Adrenal gland (tissue), 5 donors: ENCODE results near the gene GLIPR1L1.

Experiments used
- CTCF ChIP-seq, 6 experiments: fragments of 450-650 bp in 4 of 6; fragments of 200-600 bp in 2 of 6; sonication (generic) in 1 of 6; IDR thresholded peaks; 1 replicate in 5 of 6; 2 replicates in 1 of 6; pipeline versions ENCODE4 v1.5.1 to v1.8.0; 2016 to 2021; ENCODE audit warnings: antibody characterized with exemption in 6 of 6, mild to moderate bottlenecking in 2 of 6, moderate library complexity in 1 of 6
- POLR2A ChIP-seq, 2 donors: fragments of 450-650 bp; IDR thresholded peaks; one replicate each; pipeline ENCODE4 v1.6.1; 2017; ENCODE audit warnings: antibody characterized with exemption in 2 of 2, mild to moderate bottlenecking in 2 of 2, moderate library complexity in 1 of 2
- donor health status: DM: no; HTN: no; CAD: no.

DNA sequence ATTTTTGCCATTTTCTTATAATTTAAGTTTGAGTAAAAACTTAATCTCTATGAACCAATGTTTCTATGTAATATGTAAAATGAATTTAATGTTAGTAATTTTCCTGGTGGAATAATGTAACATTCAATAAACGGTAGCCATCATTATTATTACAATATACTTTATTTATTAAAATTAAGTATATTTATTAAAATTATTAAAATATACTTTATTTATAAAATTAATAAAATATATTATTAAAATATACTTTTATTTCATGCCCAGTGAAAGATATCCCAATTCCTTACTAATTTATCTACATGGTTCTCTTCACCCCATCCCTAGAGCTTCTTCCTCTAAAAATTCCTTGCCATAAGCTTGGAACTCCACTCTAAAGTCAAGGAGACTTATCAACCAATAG, 6.8 kb upstream of the GLIPR1L1 start:
- no peak for TF ChIP-seq CTCF (IDR thresholded peaks at IDR 0.05)
- TF ChIP-seq POLR2A (IDR thresholded peaks at IDR 0.05), result no peak
